HuH-7.5 (cell line): ENCODE measurements around the gene NCCRP1.
"Not testable (repeated sequence)": the region's sequence is repeated elsewhere in the genome, so short reads cannot be mapped to it uniquely, and the experiment has no call there.

Source experiments
- DNase-seq: peaks from one replicate; pipeline ENCODE4 v3.0.0; 2011; ENCODE audit warnings: low spot score

Gene NCCRP1

DNA sequence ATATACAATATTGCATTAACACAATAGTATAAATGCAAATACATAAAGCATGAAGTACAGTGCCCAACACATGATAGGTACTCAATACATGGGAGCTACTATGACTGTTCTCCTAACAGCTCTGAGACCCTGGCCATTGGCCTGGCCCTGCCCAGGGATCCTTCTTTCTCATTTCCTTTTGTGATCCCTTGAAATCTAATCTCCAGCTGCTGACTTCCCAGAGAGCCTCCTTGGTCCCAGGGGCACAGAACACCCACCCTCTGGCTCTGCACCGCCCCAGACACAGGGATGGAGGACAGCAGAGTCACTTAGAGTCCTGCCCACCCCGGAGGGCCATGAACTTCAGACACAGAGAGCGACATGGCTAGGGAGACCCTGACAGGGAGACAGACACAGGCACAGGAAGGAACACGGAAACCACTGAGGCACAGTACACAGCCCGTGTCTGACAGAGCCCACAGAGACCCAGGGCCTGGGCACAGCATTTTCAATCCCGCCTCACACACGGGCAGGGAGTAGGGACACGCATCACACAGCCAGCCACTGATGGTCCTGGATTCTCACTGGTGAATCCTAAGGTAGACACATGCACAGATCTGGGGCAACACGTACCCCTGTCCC lies 11.5 kb downstream of the NCCRP1 start:
- DNase-seq: no peak

DNA sequence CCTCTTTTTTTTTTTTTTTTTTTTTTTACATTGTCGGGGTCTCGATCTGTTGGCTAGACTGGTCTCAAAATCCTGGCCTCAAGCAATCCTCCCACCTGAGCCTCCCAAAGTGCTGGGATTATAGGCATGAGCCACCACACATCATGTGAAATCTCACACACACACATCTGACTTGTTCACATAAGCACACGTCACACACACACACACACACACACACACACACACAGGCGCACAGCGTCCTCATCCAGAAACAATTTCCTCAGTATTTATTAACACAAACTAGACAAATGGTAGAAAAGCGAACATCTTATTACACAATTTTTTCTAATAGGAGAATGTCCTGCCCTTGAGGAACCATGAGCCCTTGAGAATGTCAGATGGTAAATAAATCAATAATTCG lies 12.4 kb downstream of the NCCRP1 start:
- DNase-seq: no peak

- no peak for DNase-seq
Measured at GRCh38 chr19:39211731-39212374, 15.1 kb downstream of the NCCRP1 start.

- DNase-seq: no peak
Measured at GRCh38 chr19:39212375-39212742, 15.6 kb downstream of the NCCRP1 start.

GRCh38 chr19:39215323-39215722 lies 18.6 kb downstream of the NCCRP1 start:
- DNase-seq: not testable (repeated sequence)

DNA sequence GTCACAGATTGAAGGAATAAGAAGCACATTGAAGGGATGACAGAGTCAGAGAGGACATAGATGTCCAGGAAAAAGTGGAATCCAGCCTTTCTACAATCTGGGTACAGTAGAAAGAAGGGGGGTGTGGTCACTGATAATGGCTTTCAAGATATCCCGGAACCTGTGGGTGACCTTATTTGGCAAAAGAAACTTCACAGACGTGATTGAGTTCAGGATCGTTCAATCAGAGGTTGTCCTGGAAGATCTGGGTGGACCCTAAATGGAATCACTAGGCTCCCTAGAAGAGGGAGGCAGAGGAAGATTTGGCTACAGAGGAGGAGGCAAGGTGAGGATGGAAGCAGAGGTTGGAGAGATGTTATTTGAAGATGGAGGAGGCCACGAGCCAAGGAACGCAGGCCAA lies 20.3 kb downstream of the NCCRP1 start:
- no peak for DNase-seq

GRCh38 chr19:39218230-39219007 lies 21.7 kb downstream of the NCCRP1 start:
- DNase-seq: no peak

DNA sequence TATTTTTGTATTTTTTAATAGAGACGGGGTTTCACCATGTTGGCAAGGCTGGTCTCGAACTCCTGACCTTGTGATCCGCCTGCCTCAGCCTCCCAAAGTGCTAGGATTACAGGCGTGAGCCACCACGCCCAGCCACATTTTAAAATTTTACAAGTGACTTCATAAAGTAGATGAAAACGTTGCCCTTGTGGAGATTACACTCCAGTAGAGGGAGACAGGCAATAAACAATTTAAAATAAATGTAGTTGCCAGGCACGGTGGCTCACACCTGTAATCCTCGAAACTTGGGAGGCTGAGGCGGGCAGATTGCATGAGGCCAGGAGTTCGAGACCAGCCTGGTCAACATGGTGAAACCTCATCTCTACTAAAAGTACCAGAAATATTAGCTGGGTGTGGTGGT lies 22.3 kb downstream of the NCCRP1 start:
- not testable (repeated sequence) for DNase-seq

DNA sequence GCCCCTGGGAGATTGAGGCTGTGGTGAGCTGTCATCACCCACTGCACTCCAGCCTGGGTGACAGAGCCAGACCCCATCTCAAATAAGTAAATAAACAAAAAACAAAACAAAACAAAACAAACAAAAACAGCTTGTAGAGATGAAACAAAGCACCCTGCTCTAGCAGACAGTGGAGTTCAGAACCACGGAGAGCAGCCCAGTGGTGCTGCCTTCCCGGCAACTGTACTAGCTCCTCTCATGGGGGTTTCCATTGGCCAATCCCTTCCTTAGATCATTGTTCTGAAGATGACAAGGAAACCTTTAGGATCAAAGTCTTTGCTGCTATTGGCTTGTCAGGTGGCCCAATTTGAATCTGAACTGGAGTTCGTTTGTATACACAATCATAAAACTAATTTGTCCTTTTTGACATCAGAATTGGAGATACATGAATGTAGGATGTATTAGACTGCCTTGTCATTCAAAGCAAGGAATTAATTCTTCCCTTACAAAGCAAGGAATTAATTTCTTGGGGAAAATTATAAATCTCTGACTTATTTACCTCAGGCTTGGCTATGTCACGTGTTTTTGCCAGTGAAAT lies 27.0 kb downstream of the NCCRP1 start:
- no peak for DNase-seq

GRCh38 chr19:39224910-39225309 lies 28.1 kb downstream of the NCCRP1 start:
- DNase-seq: no peak

DNA sequence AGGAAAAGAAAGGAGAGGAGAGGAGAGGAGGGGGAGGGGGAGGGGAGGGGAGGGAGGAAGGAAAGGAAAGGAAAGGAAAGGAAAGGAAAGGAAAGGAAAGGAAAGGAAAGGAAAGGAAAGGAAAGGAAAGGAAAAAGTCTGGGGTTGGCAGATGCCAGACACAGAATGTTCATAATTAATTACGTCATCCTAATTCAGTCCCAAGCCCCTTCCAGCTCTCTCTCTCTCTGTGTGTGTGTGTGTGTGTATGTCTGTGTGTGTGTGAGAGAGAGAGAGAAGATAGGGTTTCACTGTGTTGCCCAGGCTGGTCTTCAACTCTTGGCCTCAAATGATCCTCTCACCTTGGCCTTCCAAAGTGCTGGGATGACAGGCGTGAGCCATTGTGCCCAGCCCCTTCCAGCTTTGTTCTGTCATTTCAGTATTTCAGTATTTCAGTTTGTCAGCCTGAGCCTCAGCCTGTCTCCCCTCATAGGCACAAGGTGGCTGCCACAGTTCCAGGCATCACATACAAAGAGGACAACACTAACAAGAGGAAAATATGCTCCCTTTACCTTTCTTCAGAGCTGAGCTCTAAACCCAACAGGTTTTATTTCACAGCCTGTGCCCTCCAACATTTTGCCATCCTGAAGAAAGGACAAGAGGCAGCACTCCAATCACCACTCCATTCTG lies 33.5 kb downstream of the NCCRP1 start:
- no peak for DNase-seq

GRCh38 chr19:39232708-39233107 lies 35.9 kb downstream of the NCCRP1 start:
- no peak for DNase-seq

- DNase-seq: no peak
Measured at GRCh38 chr19:39236527-39236926, 39.8 kb downstream of the NCCRP1 start.

DNA sequence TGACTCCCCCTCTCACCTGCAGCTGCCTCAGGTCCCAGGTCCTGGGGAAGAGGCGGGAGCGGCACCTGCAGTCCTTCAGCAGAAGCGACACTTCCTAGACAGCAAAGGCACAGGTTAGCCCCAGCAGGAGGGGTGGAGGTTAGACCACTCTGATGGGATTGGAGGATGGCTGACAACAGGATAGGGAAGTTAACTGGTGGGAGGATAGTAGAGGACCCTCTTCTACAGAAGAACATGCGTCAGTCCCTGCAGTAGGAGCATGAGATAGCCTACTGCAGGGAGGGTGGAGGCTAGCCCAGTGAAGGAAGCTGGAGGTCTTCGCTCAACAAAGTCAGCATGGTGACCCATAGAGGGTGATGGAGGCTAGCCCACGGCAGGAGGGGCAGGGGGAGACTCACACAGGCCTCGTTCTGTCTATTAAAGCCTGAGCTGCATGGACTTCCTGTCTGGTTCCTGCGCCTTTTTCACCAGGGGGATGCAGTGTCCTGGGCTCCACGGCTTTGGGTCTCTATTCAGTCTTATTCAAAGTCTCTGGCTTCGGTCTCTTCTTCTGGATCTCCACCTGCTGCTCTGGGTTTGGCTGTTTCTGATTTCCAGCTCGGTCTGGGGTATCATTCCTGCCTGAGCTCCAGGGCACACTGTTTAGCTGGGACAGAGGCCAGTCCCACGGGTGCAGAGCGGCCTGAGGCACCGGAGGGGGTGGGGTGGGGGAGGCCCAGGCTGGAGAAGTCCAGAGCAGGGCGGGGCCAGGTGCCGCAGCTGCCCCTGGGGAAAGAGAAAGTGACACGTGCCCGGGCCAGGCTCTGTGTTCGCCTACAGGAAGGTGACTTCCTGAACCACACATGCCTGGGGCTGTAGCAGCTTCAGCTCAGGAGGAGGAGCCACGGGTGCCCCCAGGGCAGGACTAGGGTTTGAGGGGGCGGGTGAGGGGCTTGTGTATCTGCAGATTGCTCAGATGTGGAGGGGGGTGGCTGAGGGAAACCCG lies 40.7 kb downstream of the NCCRP1 start:
- DNase-seq: peak; percentile 47

- DNase-seq: no peak
Measured at GRCh38 chr19:39238209-39238608, 41.4 kb downstream of the NCCRP1 start.

- no peak for DNase-seq
Measured at GRCh38 chr19:39238944-39239343, 42.2 kb downstream of the NCCRP1 start.

- no peak for DNase-seq
Measured at GRCh38 chr19:39240421-39240820, 43.7 kb downstream of the NCCRP1 start.

DNA sequence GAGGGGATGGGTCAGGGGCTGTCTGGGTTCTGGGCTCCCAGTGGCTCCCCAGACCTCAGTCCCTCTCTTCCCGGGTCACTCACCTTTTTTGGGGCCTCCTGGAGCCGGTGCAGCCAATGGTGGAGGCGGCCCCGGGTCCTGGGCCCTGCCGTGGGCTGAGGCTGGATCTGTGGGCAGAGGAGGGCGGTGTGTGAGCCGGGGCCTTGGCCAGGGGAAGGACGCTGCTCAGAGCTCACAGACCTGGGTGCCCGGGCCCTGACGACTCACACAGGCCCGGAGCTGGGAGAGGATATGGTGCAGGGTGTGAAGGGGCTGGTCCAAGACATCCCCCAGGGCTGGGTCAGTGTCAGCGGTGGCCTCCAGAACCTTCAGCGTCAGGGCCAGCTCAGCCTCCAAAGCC lies 47.0 kb downstream of the NCCRP1 start:
- DNase-seq: not testable (repeated sequence)

- DNase-seq: not testable (repeated sequence)
Measured at GRCh38 chr19:39244410-39245100, 47.8 kb downstream of the NCCRP1 start, which contains the start of gene IFNL3. IFNL3 (minus strand) TSS chr19:39245006; CDS start chr19:39244967, 39 bp downstream.

DNA sequence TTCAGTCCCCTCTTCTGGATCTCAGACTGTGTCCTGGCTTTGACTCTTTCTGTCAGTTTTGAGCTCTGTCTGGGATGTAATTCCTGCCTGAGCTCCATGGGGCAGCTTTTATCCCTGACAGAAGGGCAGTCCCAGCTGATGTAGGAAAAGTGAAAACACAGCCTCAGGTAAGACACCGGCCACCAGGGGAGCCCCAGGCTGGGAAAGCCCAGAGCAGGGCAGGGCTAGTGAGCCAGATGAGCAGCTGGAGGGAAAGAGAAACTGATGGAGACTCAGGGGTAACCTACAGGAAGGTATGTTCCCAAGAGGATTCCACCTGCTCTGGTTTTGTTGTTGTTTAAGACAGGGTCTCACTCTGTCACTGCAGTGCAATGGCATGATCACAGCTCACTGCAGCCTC lies 48.4 kb downstream of the NCCRP1 start:
- not testable (repeated sequence) for DNase-seq
